HG03432 (cell line): ENCODE data around the gene SMYD3.
"Not testable (repeated sequence)": the region's sequence is repeated elsewhere in the genome, so short reads cannot be mapped to it uniquely, and the experiment has no call there.

Source experiments
- ATAC-seq: cut with Tn5 transposase; IDR thresholded peaks from one replicate; pipeline ENCODE4 v1.9.1; 2021; ENCODE audit warnings: mild to moderate bottlenecking, moderate library complexity; ENCODE audit not compliant: unreplicated experiment

The SMYD3 gene

GRCh38 chr1:246081138-246081702 lies 425.9 kb downstream of the SMYD3 start:
- ATAC-seq: no peak

DNA sequence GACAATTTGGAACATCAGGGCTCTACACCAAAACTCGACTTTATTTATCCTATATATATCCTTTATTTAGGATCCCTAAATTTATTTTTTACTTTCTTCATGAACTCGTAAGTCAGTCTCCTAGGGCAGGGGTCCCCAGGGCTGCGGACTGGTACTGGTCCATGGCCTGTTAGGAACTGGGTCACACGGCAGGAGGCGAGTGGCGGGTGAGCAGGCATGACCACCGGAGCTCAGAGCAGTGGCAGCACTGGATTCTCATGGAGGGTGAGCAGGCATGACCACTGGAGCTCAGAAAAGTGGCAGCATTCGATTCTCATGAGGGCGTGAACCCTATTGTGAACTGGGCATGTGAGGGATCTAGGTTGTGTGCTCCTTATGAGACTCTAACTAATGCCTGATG lies 427.0 kb downstream of the SMYD3 start:
- ATAC-seq: no peak

- no peak for ATAC-seq
These were observed 428.2 kb downstream of the SMYD3 start for GRCh38 chr1:246078888-246079252.

GRCh38 chr1:246078126-246078887 lies 428.8 kb downstream of the SMYD3 start:
- ATAC-seq: no peak

DNA sequence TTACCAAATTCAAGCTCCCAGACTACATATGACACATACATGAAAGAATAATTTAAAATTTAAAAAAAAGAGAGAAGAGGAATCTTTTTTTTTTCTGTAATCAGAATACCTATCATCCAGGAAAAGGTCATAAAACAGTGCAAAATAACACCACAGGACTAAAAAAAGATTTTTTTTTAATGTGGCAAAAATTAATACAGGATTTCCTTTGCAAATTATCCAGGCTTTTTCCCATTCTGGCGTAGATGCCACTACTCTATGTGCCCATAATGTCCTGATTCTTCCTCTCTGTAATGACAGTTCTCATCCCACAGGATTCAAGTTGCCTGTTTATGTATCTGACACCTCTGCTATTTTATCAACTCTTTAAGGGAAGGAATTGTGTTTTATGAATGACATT lies 429.6 kb downstream of the SMYD3 start:
- no peak for ATAC-seq

- no peak for ATAC-seq
These were observed 432.7 kb downstream of the SMYD3 start for GRCh38 chr1:246074421-246074820.

DNA sequence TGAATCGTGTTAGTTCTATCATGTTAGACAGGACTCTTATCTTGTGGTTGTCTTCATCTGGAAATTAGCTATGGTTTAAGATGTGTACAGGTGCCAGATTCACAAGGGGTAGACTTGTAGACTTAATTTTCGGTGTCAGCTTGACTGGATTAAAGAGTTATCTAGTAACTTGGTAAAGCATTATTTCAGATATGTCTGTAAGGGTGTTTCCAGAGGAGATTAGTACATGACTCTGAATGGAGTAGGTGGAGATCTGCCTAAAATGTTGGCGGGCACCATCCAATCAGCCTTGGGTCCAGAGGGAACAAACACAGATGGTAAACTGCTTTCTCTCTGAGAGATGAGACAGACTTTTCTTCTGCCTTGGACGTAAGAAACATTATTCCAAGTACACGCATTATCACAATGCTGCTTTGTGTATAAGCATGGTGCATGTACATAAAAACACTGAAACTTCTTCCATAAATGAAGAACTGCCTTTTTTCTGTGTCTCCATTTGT lies 434.6 kb downstream of the SMYD3 start:
- no peak for ATAC-seq

DNA sequence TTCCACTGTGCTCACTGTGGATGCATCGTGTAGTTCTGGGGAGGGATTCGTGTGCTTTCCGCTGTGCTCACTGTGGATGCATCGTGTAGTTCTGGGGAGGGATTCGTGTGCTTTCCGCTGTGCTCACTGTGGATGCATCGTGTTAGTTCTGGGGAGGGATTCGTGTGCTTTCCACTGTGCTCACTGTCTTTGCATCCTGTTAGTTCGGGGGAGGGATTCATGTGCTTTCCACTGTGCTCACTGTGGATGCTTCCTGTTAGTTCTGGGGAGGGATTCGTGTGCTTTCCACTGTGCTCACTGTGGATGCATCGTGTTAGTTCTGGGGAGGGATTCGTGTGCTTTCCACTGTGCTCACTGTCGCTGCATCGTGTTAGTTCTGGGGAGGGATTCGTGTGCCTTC lies 435.1 kb downstream of the SMYD3 start:
- not testable (repeated sequence) for ATAC-seq

- ATAC-seq: not testable (repeated sequence)
These were observed 435.5 kb downstream of the SMYD3 start for GRCh38 chr1:246071561-246071960.

GRCh38 chr1:246069581-246069980 lies 437.5 kb downstream of the SMYD3 start:
- no peak for ATAC-seq

DNA sequence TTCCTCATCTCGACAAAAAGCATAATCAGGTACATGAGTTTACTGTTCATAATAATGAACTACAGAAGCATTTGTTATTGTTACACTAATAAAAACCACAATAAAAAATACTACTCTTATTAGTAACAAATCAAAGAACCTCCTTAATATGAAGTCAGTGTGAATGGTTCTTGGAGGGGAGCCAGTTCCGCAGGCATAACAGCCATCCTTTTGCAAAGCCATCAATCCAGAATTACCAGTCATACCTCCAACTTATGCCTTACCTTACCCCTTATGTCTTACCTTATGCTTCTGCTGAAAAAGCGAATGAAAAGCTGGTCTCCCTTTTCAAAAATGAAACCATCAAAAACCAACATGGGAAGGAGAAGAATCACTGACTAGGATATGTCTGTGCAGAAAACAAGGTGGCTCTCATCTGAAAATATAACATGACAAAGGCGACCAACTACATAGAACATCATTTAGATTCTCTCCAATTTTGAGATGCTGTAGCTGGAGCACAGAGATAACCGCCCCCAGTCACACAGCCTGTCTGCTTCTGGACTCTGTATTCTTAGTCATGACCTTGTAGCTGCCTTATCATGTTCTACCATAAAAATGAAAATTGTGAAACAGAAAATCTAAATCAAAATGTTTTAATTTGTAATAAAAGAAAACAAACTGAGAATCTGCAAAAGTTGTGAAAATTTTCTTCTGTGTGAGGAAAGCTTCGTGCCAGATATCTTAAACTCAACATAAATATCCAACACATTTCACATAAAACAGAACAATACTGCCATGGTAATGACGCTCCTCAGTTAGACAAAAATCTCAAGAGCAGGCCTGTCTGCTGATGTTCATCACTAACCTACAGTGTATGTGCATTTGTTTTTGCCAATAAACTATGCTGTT lies 438.2 kb downstream of the SMYD3 start:
- ATAC-seq: no peak

DNA sequence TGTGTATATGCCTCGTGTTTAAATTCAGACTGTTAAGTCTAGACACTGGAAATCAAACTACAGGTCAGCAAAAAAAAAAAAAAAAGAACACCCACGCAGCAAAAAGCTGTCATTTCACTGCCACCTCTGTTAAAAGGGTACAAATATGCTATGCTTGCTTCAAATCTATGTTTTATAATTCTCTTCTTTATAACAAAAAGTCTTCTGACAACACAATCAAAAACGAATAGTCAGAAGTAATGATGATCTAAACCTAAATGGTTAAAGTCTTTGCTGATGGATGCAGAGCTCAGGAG lies 438.9 kb downstream of the SMYD3 start:
- ATAC-seq: no peak

- ATAC-seq: no peak
These were observed 439.5 kb downstream of the SMYD3 start for GRCh38 chr1:246067432-246068216.

DNA sequence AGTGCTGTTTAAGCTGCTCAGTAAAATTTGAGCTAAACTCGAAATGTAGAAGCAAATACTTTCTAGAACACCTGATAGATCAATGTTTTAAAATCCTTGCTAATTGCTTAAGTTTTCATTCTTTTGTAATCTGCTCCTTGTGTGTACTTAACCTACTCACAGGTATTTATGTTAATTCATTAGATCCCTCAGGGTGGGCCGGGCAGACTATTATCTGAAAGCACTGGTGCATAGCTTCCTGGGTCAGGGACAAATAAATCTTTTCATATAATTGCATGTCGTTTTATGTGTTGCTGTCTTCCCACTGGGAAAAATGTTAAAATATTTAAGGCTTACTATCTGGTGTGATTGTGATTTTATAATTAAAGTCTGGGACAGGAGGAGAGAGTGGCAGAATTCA lies 440.5 kb downstream of the SMYD3 start:
- no peak for ATAC-seq

- no peak for ATAC-seq
These were observed 441.5 kb downstream of the SMYD3 start for GRCh38 chr1:246065592-246065991.

DNA sequence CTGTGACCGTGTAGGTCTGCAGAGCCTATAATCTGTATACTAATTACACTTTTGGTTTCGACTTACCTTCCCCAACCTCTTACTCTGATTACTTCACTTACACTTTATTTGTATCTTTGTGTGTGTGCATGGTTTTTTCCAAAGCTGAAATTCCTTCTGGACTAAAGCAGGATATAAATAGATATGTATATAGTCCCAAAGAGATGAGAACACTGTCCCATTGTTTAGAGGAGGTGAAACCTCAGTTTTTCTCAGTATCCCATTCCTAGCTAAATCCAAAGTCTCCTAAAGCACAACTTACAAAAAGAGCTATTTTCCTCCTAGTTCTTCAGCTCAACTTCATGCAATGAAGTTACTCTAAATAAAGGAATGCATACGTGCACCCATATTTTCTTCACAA lies 442.2 kb downstream of the SMYD3 start:
- ATAC-seq: no peak

- no peak for ATAC-seq
These were observed 444.0 kb downstream of the SMYD3 start for GRCh38 chr1:246063013-246063616.

DNA sequence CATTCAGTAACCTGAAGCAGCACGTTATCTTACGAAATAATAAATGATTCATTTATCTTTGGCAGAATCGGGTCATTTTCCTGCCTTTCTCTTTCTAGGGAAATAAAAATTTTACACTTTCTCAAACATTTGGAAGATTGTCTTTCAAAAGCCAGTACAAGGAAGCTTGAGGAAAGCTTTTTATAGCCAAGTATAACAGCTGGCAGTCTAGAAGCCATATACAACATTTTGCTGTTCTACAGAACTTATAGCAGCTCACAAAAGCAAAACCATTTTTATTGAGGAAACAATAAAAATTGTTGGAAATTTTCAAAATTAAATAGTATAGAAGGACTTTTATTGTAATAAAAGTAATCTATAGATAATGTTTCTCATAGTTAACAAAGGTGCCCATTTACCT lies 448.6 kb downstream of the SMYD3 start:
- no peak for ATAC-seq

DNA sequence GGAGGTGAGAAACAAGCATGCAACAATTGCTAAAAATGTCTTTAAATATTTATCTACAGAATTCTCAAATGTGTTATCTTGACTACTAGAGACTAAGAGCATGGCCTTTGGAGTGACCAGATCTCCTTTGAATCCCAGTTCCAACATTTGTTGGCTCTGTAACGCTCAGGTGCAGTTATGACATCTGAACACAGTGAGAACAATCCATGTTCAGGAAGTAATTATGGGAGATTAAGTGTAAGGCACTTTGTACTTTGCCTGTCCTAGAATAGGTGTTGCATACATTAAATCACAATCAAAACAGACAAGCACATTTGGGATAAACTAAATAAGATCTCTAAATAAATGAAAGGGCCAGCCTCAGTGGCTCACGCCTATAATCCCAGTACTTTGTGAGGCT lies 454.5 kb downstream of the SMYD3 start:
- no peak for ATAC-seq

DNA sequence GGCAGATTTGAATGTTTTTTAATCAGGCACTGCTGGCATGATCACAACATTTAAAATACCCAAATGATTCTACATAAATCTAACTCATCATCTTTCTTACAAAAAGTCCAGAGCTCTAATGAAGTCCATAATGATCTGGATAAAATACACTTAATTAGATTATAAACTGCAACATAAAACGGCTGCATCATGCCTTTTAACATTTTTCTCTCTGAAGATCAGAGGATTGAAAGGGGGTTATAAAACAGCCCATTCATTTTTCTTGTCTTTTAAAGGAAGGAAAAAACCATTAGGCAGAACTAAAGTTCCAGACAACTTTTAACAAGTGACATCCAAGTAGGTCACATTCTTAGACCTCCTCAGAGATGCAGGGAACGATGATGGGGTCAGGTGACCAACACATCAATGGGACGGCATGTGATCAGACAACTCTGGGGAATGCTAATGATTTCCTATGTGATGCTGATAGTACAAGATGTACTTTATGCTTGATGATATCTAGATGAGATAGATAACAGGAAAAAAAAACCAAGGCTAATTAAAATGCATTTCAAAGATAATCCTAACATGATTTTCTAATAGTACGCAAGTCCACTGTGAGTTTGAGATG lies 455.1 kb downstream of the SMYD3 start:
- no peak for ATAC-seq
